Body of pancreas (tissue), 4 donors: Measurements from ENCODE around the gene POLR2H.

Experiments
- CTCF ChIP-seq, 7 experiments: fragments of 450-650 bp in 4 of 7; fragments of 200-600 bp in 3 of 7; sonication (generic) in 3 of 7; IDR thresholded peaks; one replicate each; pipeline ENCODE4 v1.5.1; 2016 to 2019; ENCODE audit warnings: antibody characterized with exemption in 7 of 7
- POLR2A ChIP-seq, 3 donors: fragments of 450-650 bp; IDR thresholded peaks; one replicate each; pipeline ENCODE4 v1.6.1; 2016; ENCODE audit warnings: antibody characterized with exemption in 3 of 3, mild to moderate bottlenecking in 2 of 3

DNA sequence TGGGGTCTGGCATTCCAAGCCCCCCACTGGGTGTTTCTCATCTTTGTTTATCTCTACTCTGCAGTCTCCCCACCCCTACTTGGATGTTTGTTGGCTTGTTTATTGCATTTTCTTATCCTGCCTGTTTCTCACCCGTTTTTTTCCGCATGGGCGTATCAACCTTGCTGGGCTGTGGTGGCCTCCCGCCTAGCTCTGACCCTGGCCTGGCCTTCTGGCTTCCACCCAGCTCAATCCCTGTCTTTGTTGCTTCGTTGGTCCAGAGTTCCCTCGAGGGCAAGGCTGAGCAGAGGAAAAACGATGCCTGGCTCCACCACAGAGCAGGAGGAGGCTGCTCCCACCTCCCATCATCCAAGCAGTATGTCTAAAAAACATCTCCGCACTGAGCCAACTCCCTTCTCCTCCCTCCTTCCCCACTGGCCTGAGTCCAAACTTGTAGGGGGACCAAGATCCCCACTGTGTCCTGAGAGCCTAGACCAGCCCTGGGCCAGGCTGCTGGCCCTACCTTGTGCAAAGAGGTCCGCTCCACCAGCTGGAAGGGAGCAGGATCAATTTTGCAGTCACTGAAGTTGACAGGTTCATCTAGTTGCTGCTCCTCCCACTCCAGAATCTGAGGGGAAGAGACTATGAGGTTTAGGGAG, 9.9 kb upstream of the POLR2H start:
- TF ChIP-seq CTCF (IDR thresholded peaks at IDR 0.05) = no peak
- TF ChIP-seq POLR2A (IDR thresholded peaks at IDR 0.05) = no peak
